Esophagus muscularis mucosa (tissue), 4 donors: Measurements from ENCODE around the gene ATP6AP2. TPM values are rescaled to one million over a fixed set of nuclear protein-coding genes. Genes with fewer than 3 reads are reported as not detected.

Experiments used
- DNase-seq: peaks from one replicate; pipeline ENCODE4 v3.0.0-alpha.2; 2017; ENCODE audit errors: extremely low spot score
- H3K27ac ChIP-seq, 4 donors: fragments of 200-600 bp; sonication (generic); replicated peaks in 1 of 4; 1 replicate in 3 of 4; 2 replicates in 1 of 4; pipeline ENCODE4 v1.5.1; 2016 to 2019; ENCODE audit warnings: mild to moderate bottlenecking in 1 of 4
- H3K27me3 ChIP-seq, 4 donors: fragments of 200-600 bp; sonication (generic); one replicate each; pipeline versions ENCODE4 v1.5.1 to v1.6.0; 2016 to 2019
- H3K36me3 ChIP-seq, 4 donors: fragments of 200-600 bp; sonication (generic); one replicate each; pipeline ENCODE4 v1.5.1; 2016 to 2019
- H3K4me1 ChIP-seq, 4 donors: fragments of 200-600 bp; sonication (generic); one replicate each; pipeline ENCODE4 v1.5.1; 2016 to 2019
- H3K4me3 ChIP-seq, 4 donors: fragments of 200-600 bp; sonication (generic); 1 replicate in 2 of 4; 2 replicates in 2 of 4; pipeline ENCODE4 v1.5.1; 2016 to 2019; ENCODE audit warnings: mild to moderate bottlenecking in 4 of 4, moderate library complexity in 1 of 4
- H3K9me3 ChIP-seq, 4 donors: fragments of 200-600 bp; sonication (generic); 1 replicate in 3 of 4; 2 replicates in 1 of 4; pipeline ENCODE4 v1.5.1; 2016 to 2019
- CTCF ChIP-seq, 3 experiments: fragments of 200-600 bp in 2 of 3; fragments of 450-650 bp in 1 of 3; sonication (generic) in 2 of 3; IDR thresholded peaks; one replicate each; pipeline ENCODE4 v1.5.1; 2017 to 2019; ENCODE audit warnings: antibody characterized with exemption in 3 of 3, mild to moderate bottlenecking in 2 of 3, moderate library complexity in 1 of 3
- EP300 ChIP-seq: sonication (generic); formaldehyde crosslinking; IDR thresholded peaks from one replicate; pipeline ENCODE4 v1.6.1; 2017; ENCODE audit warnings: antibody characterized with exemption
- POLR2A ChIP-seq: fragments of 450-650 bp; IDR thresholded peaks from one replicate; pipeline ENCODE4 v1.6.1; 2017; ENCODE audit warnings: antibody characterized with exemption, moderate library complexity, mild to moderate bottlenecking, low read depth
- POLR2AphosphoS5 ChIP-seq, 2 donors: sonication (generic); formaldehyde crosslinking; IDR thresholded peaks; one replicate each; pipeline ENCODE4 v1.6.1; 2017; ENCODE audit warnings: antibody characterized with exemption in 2 of 2
- WGBS: methylation state at CpG from one replicate; pipeline ENCODE4 v1.1.5; 2018; 5-methylcytosine and 5-hydroxymethylcytosine counted together
- intact Hi-C: fragments of 100-400 bp; cut with DNase I; formaldehyde crosslinking; loops from one replicate; pipeline ENCODE4 v1.15.1; 2023
- total RNA-seq, 4 donors: library from RNA; depleted of rRNA; stranded (reverse); fragments of >200 nt; gene quantifications; one replicate each; pipeline versions ENCODE4 v1.1.0 to v1.2.1, GENCODE V29; 2016

The ATP6AP2 gene
- total RNA-seq, 4 donors from 2014 or later, result 76.4 to 105 (median 93.3) TPM

- intact Hi-C loops, result no loop called here
- Histone ChIP-seq H3K4me1 (peaks cover 0 to 16% (median 9%) of the 10 kb centered on the region in 4 donors), H3K36me3 (peaks cover 10 to 71% (median 31%) of the 10 kb centered on the region in 4 donors), H3K27me3 (no peaks in the 10 kb centered on the region), H3K27ac (no peak overlapping the region), H3K4me3 (no peak overlapping the region), H3K9me3 (no peaks in the 10 kb centered on the region)
- 77% methylated on average over 3 of the region's 3 CpGs for WGBS
- no peak for TF ChIP-seq CTCF (IDR thresholded peaks at IDR 0.05)
- no peak for TF ChIP-seq EP300
- no peak for TF ChIP-seq POLR2AphosphoS5 (IDR thresholded peaks at IDR 0.05)
- TF ChIP-seq POLR2A, result no peak
- no peak for DNase-seq
Measured at GRCh38 chrX:40637687-40638086, 56.9 kb downstream of the ATP6AP2 start.

DNA sequence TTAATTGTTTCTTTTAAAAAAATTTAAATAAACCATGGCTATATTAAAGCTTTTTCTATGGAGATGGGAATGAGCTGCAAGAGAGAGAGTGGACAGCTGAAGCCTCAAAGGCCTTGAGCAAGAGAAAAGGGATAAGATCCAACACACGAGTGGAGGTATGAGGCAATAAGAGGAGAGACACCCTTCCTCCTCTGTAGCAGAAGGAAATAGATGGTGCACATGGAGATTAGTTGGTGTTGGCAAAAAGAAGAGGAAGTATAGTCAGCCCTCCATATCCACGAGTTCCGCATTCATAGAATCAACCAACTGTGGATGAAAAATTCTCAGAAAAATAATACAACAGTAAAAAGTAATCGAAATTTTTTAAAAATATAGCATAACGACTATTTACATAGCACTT is 63.4 kb downstream of the ATP6AP2 start:
- peak overlapping the region; percentile 62 to 77 (median 68) for H3K27ac ChIP-seq
- TF ChIP-seq CTCF (IDR thresholded peaks at IDR 0.05), result no peak
- peak in 1 of 2 donors; percentile 15 for TF ChIP-seq POLR2AphosphoS5 (IDR thresholded peaks at IDR 0.05)
- TF ChIP-seq POLR2A, result no peak
- 73% methylated on average over 5 of the region's 5 CpGs for WGBS
- intact Hi-C loops, result loop anchor here (10.0 kb wide), 1 partner anchor 441 kb away; the partner anchor contains the start of gene USP9X
- no peak for DNase-seq
- H3K9me3 ChIP-seq, result no peaks in the 10 kb centered on the region
- H3K36me3 ChIP-seq, result peaks cover 0 to 12% (median 0%) of the 10 kb centered on the region in 4 donors
- peaks cover 28 to 62% (median 42%) of the 10 kb centered on the region in 4 donors for H3K4me1 ChIP-seq
- H3K4me3 ChIP-seq, result peak overlapping the region; percentile 29 to 47 (median 38)
- H3K27me3 ChIP-seq, result no peaks in the 10 kb centered on the region

GRCh38 chrX:40644821-40645358 is 64.1 kb downstream of the ATP6AP2 start:
- WGBS, result 42% methylated on average over 4 of the region's 4 CpGs
- Histone ChIP-seq H3K27me3 (no peaks in the 10 kb centered on the region), H3K36me3 (peaks cover 0 to 12% (median 0%) of the 10 kb centered on the region in 4 donors), H3K9me3 (no peaks in the 10 kb centered on the region), H3K4me1 (peaks cover 28 to 62% (median 42%) of the 10 kb centered on the region in 4 donors), H3K4me3 (peak overlapping the region; percentile 29 to 47 (median 38)), H3K27ac (peak overlapping the region; percentile 62 to 77 (median 68))
- intact Hi-C loops, result loop anchor here (10.0 kb wide), 1 partner anchor 440 kb away; the partner anchor contains the start of gene USP9X
- TF ChIP-seq EP300 (no peak), POLR2A (no peak), POLR2AphosphoS5 (IDR thresholded peaks at IDR 0.05) (peak; percentile 47 to 55)
- DNase-seq, result no peak

DNA sequence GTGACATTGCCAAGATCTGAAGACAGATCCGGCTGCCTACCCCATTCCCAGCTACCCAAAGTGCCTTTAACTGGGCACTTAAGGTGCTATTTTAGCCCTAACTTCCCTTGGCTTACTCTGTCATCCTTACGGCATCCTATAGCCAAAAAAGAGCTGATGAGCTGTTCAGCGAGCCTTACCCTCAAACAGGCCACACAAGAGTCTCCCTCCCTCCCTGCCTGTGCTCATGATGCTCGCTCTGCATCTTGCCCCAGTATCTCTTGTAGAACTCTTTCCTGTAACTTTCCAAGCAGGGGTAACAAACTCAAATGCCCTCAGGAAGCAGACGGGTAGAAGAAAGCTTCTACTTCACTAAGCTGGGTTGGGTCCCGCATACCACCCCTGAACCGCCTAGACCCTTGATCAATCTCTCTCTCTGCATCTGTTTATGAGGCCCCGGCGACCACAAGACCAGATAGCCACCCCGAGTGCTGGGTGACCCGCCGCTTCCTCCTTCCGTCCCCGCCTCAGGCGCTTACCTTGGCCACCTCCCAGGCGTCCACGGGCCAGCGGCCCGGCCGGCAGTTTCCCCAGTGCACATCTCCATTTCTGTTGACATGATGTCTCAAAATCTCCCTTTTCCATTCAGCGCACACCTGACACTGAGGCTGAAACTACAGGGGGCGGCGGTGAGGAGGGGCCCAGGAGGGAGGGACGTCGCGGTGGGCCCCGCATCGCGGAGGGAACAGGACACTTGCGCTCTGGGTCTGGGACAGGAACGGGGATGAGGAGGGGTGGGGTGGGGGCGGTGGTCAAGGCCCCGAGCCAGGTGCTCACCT is 65.9 kb downstream of the ATP6AP2 start:
- H3K27me3 ChIP-seq, result no peaks in the 10 kb centered on the region
- intact Hi-C loops, result loop anchor here (10.0 kb wide), 1 partner anchor 438 kb away; the partner anchor contains the start of gene USP9X
- no peak for DNase-seq
- no peak for TF ChIP-seq POLR2A
- no peak for TF ChIP-seq POLR2AphosphoS5 (IDR thresholded peaks at IDR 0.05)
- no peak for TF ChIP-seq CTCF (IDR thresholded peaks at IDR 0.05)
- no peak for TF ChIP-seq EP300
- peaks cover 28 to 56% (median 41%) of the 10 kb centered on the region in 4 donors for H3K4me1 ChIP-seq
- WGBS, result 14% methylated on average over 28 of the region's 33 CpGs
- H3K4me3 ChIP-seq, result peak overlapping the region; percentile 81 to 93 (median 86)
- H3K9me3 ChIP-seq, result no peaks in the 10 kb centered on the region
- peak overlapping the region; percentile 81 to 84 (median 82) for H3K27ac ChIP-seq
- H3K36me3 ChIP-seq, result peaks cover 0 to 3% (median 0%) of the 10 kb centered on the region in 4 donors
